ENCODE data around the gene ARHGAP28.
"Not testable (repeated sequence)": the region's sequence is repeated elsewhere in the genome, so short reads cannot be mapped to it uniquely, and the experiment has no call there.

Gene ARHGAP28

DNA sequence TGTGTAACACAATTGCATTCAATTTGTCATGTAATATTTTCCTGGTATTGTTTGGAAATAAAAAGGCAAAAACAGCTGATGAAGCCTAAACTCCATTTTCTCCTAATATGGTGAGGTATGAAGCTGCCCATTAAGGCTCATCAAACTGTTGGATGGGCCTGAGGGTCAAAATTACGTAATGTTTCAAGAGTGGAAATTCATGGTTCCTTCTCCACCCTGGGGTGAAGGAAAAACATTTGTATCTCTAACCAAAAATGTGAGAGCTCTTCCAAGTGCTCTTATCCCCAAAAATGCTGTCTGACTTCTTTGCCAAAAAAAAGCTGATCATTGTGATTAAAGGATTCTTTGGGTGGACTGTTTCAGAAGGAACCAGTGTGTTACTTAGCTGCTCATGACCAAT lies 91.8 kb downstream of the ARHGAP28 start:
- DNase-seq, result no peak

DNA sequence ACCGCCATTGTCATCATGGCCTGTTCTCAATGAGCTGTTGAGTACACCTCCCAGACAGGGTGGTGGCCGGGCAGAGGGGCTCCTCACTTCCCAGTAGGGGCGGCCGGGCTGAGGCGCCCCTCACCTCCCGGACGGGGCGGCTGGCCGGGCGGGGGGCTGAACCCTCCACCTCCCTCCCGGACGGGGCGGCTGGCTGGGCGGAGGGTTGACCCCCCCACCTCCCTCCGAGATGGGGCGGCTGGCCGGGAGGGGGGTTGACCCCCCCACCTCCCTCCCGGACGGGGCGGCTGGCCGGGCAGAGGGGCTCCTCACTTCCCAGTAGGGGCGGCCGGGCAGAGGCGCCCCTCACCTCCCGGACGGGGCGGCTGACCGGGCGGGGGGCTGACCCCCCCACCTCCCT lies 97.6 kb downstream of the ARHGAP28 start:
- DNase-seq, result not testable (repeated sequence)

DNA sequence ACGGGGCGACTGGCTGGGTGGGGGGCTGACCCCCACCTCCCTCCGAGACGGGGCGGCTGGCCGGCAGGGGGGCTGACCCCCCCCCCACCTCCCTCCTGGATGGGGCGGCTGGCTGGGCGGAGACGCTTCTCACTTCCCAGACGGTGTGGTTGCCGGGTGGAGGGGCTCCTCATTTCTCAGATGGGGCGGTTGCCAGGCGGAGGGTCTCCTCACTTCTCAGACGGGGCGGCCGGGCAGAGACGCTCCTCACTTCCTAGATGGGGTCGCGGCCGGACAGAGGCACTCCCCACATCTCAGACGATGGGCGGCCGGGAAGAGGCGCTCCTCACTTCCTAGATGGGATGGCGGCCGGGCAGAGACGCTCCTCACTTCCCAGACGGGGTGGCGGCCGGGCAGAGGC lies 98.0 kb downstream of the ARHGAP28 start:
- DNase-seq, result not testable (repeated sequence)

DNA sequence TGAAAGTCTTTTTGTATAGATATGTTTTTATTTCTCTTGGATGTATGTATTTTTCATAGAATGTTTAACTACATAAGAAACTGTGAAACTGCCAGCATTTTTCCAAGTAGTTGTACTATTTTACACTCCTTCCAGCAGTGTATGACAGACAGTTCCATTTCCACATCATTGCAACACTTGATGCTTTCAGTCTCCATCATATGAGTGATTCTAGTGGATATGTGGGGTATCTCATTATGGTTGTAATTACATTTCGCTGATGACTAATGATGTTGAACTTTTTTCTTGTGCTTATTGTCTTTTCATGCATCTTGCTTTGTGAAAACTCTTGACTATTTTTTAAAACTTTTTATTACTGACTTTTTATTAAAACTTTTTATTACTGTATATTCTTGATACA lies 101.4 kb downstream of the ARHGAP28 start:
- DNase-seq, result no peak

DNA sequence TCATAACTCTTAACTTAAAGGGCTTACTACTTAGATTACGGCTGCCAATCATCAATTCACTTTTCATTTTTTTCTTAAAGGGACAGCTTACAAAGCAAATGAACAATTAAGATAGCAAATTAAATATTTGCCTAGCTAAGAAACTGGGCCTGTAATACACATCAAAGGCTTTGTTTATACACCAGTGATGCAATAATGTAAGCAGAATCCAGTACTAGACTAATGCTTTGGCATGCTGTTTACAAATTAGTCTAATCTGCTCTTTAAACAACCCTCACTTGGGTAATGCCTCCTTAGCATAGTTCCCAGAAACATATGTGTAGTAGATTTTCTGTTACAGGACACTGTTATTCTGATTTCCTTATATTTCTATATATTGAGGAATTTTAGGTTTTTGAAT lies 105.8 kb downstream of the ARHGAP28 start:
- no peak for DNase-seq

DNA sequence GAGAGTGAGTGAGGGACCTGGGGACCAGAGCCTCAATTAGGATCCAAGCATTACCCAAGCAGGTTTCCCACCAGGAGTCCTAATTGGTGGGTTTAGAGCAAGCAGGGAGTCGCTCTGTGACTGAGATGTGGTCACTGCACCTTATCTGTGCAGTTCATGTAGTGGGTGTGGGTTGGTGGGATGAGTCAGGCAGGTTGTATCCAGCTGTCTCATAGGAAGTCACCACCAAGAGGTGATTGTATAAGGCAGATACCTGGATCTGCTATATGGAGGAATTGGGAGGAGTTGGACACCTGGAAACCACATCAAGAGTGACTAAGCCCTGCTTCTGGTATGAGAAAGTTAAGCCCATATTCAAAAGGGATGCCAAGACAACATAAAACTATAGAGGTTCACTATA lies 106.8 kb downstream of the ARHGAP28 start:
- DNase-seq, result no peak

DNA sequence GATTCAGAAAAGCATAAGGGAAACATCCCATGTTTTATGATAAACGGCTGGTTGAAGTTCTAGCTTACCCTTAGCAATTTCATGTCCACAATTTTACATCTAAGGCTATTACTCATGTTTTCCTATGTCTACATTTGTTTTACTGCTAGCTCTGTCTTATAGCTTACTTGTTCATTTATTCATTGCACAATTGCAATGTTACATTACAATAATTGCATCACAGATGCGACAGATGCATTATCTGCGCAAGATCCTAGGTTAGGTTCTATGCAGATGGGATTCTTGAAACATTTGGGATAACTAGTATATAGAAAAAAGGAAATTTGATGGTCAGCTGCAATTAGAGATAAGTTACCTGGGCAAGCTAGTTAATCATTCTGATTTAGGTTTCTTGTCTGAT lies 108.4 kb downstream of the ARHGAP28 start:
- no peak for DNase-seq

DNA sequence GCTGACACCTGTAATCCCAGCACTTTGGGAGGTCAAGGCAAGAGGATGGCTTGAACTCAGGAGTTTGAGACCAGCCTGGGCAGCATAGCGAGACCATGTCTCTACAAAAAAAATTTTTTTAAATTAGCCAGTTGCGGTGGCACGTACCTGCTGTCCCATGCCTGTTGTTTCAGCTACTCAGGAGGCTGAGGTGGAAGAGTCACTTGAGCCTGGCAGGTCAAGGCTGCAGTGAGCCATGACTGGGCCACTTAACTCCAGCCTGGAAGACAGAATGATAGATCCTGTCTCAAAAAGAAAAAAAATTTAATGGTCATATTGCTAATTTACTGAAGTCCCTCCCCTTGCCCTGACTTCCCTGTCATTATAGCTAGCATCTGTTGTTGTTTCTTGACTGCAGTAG lies 112.6 kb downstream of the ARHGAP28 start:
- no peak for DNase-seq

DNA sequence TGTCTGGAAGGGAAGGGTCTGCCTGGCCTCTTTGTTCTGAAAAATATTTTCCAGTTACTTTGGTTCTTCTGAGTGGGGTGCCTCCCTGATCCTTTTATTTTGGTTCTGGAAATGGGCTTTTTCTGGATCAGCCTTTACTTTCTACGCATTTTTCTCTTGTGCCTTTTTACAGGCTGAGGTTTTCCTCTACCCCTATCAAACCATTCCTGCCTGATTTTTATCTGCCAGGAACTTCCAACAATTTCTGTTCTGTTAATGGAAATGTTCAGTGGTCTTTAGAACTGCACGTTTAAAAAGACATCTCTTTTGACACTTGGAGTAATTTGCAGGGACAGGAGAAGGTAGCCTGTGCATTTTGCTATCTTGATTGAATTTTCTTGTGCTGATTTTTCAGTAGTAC lies 113.8 kb downstream of the ARHGAP28 start:
- no peak for DNase-seq

DNA sequence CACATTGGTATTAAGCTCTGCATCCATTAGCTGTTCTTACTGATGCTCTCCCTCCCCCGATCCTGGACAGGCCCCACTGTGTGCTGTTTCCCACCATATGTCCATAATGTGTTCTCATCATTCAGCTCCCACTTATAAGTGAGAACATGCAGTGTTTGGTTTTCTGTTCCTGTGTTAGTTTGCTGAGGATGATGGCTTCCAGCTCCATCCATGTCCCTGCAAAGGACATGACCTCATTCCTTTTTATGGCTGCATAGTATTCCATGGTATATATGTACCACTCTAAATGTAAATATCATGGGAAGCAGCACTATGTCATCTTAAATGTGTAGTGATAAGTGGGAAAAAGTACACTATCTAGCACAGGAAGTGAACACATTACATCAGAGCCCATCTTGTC lies 116.0 kb downstream of the ARHGAP28 start:
- not testable (repeated sequence) for DNase-seq

DNA sequence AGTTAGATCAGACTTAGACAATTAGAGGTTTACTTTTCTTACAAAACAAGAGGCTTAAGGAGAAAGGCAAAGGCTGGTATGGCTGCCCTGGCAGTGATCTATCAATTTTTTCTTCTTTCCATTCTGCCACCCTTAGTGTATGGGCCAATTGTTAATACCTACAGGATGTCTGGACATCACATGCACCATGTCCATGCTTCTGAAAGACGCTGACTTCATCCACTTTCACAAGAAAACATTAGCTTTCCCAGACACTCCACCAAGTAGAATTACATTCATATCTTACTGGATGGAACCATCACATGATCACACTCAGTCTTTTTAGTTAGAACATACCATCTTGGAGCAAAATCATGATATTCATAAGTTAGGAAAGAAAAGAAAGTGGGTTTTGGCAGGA lies 120.9 kb downstream of the ARHGAP28 start:
- DNase-seq, result no peak

DNA sequence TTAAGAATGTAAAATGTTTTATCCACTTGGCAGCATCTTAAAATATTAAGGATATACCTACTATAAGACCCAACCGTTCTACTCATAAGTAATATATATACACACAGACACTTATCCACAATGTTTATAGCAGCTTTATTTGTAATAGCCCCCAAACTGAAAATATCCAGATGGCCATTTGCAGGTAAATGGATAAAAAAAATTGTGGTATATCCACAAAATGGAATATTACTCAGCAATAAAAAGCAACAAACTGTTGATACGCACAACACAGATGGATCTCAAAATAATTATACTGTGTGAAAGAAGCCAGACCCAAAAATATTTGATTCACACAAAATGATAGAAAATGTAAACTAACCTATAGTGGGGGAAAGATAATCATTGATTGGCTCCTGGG lies 122.0 kb downstream of the ARHGAP28 start:
- DNase-seq, result no peak

DNA sequence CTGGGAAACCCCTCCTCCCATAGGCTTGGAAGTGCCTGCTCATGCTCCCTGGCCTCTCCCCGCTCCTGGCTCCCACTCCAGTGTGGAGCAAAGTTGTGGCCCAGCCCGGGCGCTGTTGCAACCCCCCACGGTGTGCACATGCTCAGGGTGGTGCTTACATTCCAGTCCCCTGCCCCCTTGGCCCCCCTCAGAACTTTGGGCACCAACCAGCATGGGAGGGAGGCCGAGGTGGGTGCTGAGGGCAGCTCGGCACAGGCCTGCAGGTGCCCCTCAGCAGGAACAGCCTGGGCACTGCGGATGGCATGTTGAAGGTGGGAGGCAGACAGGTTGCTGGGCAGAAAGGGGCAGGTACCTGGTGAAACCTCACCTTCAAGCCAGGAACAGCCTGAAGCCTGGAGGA lies 125.3 kb downstream of the ARHGAP28 start:
- no peak for DNase-seq

DNA sequence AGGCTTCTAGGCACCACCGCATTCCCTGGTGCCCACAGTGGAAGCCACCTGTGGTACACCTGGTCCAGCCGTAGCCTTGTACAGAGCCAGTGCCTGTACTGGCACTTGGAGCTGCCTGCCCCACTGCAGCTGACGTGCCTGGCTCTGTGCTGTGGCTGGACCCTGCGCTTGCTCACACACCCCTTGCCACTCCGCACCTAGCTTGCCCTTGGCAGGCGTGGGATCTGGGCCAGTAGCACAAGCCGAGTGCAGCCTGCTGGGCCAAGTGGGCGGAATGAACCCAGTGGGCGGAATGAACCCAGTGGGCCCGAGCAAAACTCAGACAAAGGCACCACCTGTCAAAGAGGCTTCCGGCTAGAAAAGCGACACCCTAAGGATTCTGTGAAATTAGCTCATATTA lies 126.3 kb downstream of the ARHGAP28 start:
- no peak for DNase-seq

DNA sequence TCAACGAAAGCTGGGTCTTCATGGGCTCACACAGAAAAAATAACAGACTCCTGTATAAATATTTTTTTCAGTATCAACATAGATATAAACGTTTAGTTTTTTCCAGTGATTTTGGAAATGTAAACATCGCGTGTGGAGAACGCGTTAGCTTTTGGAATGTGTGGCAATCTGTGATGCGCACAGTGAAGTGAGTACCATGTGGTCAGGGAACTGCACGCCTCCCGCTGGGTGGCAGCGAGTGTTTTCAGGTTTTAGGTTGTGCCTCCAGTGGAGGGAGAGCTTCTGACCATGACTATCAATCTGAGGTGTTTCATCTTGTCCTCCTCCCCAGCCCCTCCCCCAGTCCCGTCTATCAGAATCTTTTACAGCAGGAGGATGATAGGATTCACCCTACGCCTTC lies 127.8 kb downstream of the ARHGAP28 start:
- DNase-seq, result no peak

DNA sequence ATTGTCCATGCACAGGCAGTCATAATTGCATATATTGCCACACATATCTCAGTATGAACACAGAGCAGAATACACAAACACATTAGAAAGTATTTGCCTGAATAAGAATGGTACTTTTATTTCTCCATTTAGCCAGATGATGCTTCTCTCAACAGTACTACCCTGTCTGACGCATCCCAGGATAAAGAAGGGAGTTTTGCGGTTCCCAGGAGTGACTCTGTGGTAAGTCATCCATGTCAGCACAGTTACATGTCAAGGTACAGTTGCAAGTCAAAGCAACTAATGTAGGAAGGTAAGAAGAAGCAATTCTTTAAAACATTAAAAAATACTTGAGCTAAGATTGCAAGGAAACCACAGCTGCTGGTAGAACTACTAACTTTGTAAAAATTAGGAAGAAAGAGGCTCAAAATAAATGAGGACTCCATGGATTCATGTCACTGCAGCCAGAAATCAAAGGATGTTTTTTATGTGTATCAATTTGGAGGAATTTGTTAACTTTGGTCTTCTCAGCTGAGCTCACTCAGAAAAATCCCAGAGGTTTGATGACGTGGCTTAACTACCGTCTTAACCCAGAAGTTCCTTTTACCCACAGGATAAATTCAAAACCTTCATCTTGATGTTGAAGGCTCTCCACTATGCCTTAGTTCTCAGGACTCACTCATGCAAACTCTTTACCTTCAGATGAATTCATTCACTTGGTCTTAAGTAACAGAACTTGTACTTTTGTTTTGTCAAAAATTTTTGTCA lies 130.3 kb downstream of the ARHGAP28 start:
- DNase-seq, result no peak

DNA sequence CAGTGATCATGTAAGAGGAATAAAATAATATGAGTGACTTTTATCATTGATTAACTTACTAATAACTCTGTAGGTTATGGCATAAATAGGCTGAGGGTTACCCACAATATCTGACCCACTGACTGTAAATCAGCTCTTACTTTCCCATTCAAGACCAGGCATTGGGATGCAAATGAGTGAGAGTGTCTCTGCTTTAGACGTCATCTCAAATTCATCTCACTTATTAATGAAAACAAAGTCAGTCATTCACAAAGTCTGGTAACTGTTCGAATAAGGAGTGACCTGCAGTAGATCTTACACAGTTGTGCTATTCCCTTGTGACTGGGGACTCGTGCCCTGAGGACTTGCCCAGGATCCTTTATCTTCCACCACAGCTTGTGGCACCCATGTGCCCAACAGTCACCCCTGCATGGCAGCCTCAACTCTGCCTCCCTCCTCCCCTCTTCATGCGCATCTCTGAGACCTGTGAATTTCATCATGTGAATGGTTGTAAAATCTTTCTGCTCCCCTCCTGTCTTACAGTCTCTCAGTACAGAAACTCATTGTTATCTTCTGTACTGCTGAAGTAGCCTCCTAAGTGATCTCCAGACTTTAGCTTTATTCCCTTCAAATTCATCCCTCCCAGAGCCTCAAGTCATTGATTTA lies 131.4 kb downstream of the ARHGAP28 start:
- DNase-seq, result no peak

DNA sequence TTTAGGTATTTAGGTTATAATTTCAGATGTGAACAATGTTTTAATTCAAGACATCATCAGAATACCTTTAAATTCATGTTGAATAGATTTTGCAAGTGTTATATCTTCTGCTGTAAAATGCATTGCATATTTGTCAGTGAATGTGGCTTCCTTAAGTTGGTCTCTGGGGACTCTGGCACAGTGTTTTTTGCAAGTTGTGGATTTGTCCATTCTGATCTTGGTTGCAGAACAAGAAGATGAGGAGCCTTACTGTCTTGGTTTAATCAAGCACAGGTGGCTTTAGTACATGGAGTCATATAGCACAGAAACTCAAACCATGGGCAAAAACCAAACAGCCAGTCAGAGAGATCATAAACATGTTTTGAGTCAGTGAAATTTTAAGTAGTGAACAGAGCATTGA lies 135.7 kb downstream of the ARHGAP28 start:
- no peak for DNase-seq

DNA sequence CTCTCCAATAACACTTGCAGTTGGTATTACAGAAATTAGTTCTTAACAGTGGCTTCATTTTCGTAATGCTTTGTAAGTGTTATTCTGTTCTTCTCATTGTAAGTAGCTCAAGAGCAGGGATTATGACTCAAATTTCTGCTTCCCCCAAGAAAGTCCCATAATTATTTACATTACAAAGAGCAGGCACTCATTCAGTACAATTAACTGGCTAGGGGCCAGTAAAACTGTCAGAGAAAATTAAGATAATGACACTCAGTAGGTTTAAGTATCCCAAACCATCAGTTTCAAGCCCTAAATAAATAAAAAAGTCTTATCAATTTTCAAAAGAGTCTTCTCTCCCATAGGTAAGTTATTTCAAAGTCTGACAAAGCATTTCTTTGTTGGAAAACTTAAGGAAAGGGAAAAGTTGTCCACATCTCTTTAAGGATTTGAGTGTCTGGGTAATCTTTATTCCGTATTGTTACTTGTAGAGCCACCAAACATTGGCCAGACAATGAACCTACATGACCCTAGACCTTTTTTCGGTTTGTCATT lies 137.1 kb downstream of the ARHGAP28 start:
- DNase-seq, result no peak

DNA sequence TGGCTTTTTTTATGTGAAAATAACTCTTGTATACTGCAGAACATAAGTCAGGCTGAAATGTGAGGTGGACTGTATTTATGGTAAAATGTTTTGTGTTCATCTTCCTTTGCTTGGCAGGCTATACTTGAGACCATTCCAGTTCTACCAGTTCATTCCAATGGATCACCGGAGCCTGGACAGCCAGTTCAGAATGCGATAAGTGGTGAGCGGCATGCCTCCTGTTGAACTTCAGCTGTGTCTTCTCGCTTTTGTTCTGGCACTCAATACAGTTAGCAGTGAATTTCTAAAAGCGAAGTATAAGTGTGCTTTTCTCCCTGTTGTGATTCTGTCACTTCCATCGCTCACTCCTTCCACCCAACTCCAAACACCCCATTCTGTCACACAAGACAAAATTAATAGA lies 138.5 kb downstream of the ARHGAP28 start:
- DNase-seq, result no peak

DNA sequence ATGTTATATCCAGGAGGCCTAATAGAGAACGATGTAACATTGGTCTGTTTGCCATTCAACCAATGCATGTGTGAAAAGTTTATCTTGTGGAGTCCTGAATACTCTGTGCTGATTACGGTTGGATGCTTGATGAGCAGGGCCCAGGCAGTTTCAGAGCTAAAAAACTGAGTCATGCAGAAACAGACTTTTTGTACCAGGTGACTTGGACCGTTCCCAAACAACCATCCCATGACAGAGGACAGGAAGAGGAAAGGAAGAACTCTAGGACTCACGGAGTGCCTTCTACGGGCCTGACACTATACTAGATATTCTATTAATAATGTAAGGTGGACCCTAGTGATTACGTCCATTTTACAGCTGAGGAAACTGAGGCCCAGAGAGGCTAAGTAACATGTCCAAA lies 142.1 kb downstream of the ARHGAP28 start:
- no peak for DNase-seq

DNA sequence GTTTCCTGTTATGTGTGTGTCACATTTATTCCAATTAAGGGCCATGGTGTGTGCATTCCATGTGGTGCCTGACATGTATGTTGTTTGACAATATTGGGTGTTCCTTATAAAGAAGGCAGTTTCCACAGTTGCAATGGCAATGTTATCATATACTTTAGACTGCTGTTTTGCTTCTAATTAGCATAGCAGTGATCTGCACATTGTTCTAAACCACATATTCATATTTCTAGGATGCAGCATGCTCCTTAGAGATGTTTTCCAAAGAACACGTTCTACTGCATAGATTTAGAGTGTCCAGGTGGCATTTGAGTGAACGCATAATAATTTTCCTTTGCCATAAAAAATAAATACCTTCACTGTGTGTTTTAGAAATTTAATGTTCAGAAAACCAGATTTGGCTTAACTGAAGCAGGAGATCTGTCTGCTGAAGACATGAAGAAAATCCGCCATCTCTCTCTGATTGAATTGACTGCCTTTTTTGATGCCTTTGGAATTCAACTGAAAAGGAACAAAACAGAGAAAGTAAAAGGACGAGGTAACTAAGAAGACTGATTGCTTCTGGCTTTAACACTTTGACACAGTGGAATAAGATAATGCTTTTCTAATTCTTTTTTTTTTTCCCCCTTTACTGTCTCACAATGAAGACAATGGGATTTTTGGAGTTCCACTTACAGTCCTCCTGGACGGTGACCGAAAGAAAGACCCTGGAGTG lies 143.7 kb downstream of the ARHGAP28 start:
- DNase-seq, result no peak

DNA sequence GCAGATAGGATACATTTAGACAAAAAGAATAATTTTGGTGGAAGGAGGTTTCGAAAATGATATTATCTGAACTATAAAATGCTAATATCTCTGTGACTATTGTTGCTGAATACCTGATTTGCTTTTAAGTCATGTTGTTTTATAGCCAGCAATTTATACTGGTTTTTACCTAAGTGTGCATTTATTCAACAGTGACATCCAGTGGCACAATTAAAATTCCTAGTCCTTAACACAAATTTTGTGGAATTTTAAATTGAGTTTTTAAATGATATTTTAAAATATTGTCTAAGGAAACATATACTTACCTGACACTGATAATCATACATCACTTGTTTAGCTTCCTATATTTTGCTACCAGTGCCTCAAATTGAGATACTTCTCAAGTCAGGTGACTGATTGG lies 144.8 kb downstream of the ARHGAP28 start:
- no peak for DNase-seq

DNA sequence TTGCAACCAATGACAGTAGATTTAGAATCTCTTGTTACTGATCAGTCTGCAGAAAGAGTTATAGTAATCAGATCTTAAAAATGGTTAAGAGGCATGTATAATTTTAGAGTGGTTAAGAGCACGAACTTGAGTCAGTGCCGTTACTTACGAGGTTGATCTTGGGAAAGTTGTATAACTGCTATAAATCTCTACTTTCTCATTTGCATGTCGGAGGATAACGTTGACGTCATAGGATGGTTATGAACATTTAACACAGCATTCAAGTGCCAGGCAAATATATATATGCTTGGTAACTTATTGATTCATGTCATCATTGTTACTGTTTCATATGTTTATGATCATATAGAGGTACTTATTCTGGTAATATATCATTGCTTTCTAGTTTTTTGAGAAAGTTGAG lies 146.2 kb downstream of the ARHGAP28 start:
- DNase-seq, result no peak
